ENCODE results near the gene DUSP5. TPM values are rescaled to one million over a fixed set of nuclear protein-coding genes. Genes with fewer than 3 reads are reported as not detected.

DUSP5 gene
- total RNA-seq, result 10 to 100 TPM in 1 of 6 donors, 1 to 10 TPM in 5; 2.7 to 11.8 (median 3.8) TPM
- 10 to 100 TPM in 1 of 2 donors, 1 to 10 TPM in 1; 7.2 to 12.8 TPM for polyA plus RNA-seq

GRCh38 chr10:110497438-110498086 is at the start of gene DUSP5:
Gene DUSP5 (plus strand): TSS chr10:110497907. CDS start chr10:110498122, 215 bp downstream.
- intact Hi-C loops (cut with DNase I), result no loop called here
- peak within 1 kb of the TSS; percentile 53 to 86 (median 74) for H3K4me3 ChIP-seq
- peak within 1 kb of the TSS; percentile 68 to 91 (median 78) for H3K27ac ChIP-seq
- no peak for TF ChIP-seq CTCF (IDR thresholded peaks at IDR 0.05)
- ATAC-seq, result peak; percentile 90 to 96 (median 94)
- no peaks in the 10 kb centered on the region for H3K36me3 ChIP-seq
- FAIRE-seq, result no peak
- peak; percentile 85 to 97 (median 94) for DNase-seq
- WGBS, 2 donors, result 0 to 1% methylated on average over 88 to 98 of the region's 98 CpGs
- peaks cover 4 to 22% (median 6%) of the 10 kb centered on the region in 3 donors for H3K4me1 ChIP-seq
- H3K27me3 ChIP-seq, result peaks cover 0 to 4% (median 0%) of the 10 kb centered on the region in 4 donors
- no peaks in the 10 kb centered on the region for H3K9me3 ChIP-seq

GRCh38 chr10:110448682-110449418 is 48.9 kb upstream of the DUSP5 start:
- DNase-seq (no peak), ATAC-seq (no peak), FAIRE-seq (no peak)
- no peak for TF ChIP-seq CTCF (IDR thresholded peaks at IDR 0.05)
- no peaks in the 10 kb centered on the region for H3K9me3 ChIP-seq
- 86 to 91% methylated on average over 3 of the region's 3 CpGs for WGBS, 2 donors
- H3K27ac ChIP-seq, result no peak overlapping the region
- H3K4me1 ChIP-seq, result no peaks in the 10 kb centered on the region
- H3K4me3 ChIP-seq, result no peak overlapping the region
- H3K27me3 ChIP-seq, result no peaks in the 10 kb centered on the region
- H3K36me3 ChIP-seq, result no peaks in the 10 kb centered on the region
- intact Hi-C loops (cut with DNase I), result no loop called here

- Histone ChIP-seq H3K36me3 (no peaks in the 10 kb centered on the region), H3K27me3 (no peaks in the 10 kb centered on the region), H3K4me3 (no peak overlapping the region), H3K4me1 (no peaks in the 10 kb centered on the region), H3K9me3 (no peaks in the 10 kb centered on the region), H3K27ac (no peak overlapping the region)
- ATAC-seq (no peak), DNase-seq (no peak), FAIRE-seq (no peak)
- TF ChIP-seq CTCF (IDR thresholded peaks at IDR 0.05), result no peak
- WGBS, 2 donors, result 54 to 72% methylated on average over 3 of the region's 3 CpGs
- intact Hi-C loops (cut with DNase I), result no loop called here
Observed at GRCh38 chr10:110455446-110455845, 42.3 kb upstream of the DUSP5 start.

GRCh38 chr10:110456046-110456445 is 41.7 kb upstream of the DUSP5 start:
- Histone ChIP-seq H3K36me3 (no peaks in the 10 kb centered on the region), H3K4me3 (no peak overlapping the region), H3K4me1 (no peaks in the 10 kb centered on the region), H3K27ac (no peak overlapping the region), H3K27me3 (no peaks in the 10 kb centered on the region), H3K9me3 (no peaks in the 10 kb centered on the region)
- FAIRE-seq (no peak), DNase-seq (no peak), ATAC-seq (no peak)
- TF ChIP-seq CTCF (IDR thresholded peaks at IDR 0.05), result no peak
- WGBS, 2 donors, result 50 to 64% methylated on average over 1 of the region's 1 CpG
- intact Hi-C loops (cut with DNase I), result no loop called here
